ENCODE data around the gene ASL.
"Not testable (repeated sequence)": the region's sequence is repeated elsewhere in the genome, so short reads cannot be mapped to it uniquely, and the experiment has no call there.

DNA sequence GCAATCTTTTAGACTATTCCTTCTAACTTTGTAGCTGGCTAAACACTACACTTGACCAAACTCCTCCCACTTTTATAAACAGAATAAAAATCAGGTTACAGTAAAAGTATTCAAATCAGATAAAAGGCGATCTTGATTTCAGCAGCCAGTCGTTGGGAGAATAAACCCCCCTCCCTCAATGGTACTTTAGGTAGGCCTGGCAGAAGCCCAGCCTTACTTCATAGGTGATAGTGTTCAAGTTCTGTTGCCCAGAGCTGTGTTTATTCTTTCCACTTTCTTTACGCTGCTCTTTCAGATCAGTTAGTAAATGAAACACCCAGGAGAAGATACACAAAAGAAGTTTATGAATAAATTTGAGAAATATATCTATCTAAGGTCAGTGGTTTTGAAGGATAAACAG is 47.3 kb upstream of the ASL start:
- TF ChIP-seq, protein P1, sequence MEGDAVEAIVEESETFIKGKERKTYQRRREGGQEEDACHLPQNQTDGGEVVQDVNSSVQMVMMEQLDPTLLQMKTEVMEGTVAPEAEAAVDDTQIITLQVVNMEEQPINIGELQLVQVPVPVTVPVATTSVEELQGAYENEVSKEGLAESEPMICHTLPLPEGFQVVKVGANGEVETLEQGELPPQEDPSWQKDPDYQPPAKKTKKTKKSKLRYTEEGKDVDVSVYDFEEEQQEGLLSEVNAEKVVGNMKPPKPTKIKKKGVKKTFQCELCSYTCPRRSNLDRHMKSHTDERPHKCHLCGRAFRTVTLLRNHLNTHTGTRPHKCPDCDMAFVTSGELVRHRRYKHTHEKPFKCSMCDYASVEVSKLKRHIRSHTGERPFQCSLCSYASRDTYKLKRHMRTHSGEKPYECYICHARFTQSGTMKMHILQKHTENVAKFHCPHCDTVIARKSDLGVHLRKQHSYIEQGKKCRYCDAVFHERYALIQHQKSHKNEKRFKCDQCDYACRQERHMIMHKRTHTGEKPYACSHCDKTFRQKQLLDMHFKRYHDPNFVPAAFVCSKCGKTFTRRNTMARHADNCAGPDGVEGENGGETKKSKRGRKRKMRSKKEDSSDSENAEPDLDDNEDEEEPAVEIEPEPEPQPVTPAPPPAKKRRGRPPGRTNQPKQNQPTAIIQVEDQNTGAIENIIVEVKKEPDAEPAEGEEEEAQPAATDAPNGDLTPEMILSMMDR (IDR thresholded peaks at IDR 0.05), result not testable (repeated sequence)
- TF ChIP-seq POLR2A (IDR thresholded peaks at IDR 0.05), result not testable (repeated sequence)

Data from body of pancreas (tissue), 4 donors.